Measurements from ENCODE around the gene INPP5A.

- TF ChIP-seq CTCF (IDR thresholded peaks at IDR 0.05 in 8 of 11, conservative IDR thresholded peaks at IDR 0.05 in 3 of 11) = no peak
- no peak for TF ChIP-seq POLR2A (IDR thresholded peaks at IDR 0.05)
Measured at GRCh38 chr10:132697578-132698200, 160.1 kb downstream of the INPP5A start.
